Inferior parietal cortex (tissue), 1 donor: ENCODE results near the gene SEC22A.

Experiments used
- DNase-seq: peaks from one replicate; pipeline ENCODE4 v3.0.0-alpha.2; 2016; ENCODE audit errors: extremely low spot score

Gene SEC22A

DNA sequence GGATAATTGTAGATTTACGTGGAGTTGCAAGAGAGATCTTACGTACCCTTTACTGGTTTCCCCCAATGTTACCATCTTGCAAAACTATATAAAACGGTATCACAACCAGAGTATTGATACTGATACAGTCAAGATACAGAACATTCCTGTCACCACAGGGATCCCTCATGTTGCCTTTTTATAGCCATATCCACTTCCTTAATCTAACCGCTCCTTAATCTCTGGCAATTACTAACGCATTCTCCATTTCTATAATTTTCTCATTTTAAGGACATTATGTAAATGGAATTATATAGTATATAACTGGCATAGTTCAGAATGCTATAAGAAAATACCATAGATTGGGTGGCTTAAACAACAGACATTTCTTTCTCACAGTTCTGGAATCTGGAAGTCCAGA lies 61.1 kb downstream of the SEC22A start:
- no peak for DNase-seq

DNA sequence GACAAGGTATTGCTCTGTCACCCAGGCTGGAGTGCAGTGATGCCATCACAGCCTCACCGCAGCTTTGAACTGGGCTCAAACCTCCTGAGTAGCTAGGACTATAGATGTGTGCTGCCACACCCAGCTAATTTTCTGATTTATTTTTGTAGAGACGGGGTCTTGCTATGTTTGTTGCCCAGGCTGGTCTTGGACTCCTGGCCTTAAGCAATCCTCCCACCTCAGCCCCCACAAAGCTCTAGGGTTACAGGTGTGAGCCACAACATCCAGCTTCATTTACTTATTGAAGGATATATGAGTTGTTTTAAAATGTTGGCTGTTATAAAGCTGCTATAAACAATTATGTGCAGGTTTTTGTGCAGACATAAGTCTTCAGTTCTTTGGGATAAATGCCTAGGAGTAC lies 62.2 kb downstream of the SEC22A start:
- no peak for DNase-seq

DNA sequence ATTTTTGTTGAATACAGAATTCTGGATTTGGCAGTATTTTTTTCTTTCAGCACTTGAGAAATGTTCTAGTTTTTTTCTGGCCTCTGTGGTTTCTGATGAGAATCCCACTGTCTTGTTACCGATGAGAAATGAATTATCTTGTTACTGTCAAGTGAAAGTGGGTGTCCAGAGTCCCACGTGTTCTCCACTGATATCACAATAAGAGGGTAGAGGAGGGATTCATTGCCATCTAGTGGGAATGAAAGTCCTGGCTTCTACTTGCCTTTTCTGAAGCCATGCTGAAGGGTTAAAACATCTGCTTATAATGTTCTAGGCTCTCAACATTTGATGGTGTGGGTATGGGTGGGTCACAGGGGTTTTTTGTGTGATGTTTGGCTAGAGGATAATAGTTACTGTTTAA lies 66.1 kb downstream of the SEC22A start:
- no peak for DNase-seq

- no peak for DNase-seq
These were observed 69.1 kb downstream of the SEC22A start for GRCh38 chr3:123270818-123271217.

GRCh38 chr3:123271466-123272159 lies 69.9 kb downstream of the SEC22A start:
- DNase-seq: no peak

GRCh38 chr3:123272547-123272946 lies 70.8 kb downstream of the SEC22A start:
- DNase-seq: no peak

DNA sequence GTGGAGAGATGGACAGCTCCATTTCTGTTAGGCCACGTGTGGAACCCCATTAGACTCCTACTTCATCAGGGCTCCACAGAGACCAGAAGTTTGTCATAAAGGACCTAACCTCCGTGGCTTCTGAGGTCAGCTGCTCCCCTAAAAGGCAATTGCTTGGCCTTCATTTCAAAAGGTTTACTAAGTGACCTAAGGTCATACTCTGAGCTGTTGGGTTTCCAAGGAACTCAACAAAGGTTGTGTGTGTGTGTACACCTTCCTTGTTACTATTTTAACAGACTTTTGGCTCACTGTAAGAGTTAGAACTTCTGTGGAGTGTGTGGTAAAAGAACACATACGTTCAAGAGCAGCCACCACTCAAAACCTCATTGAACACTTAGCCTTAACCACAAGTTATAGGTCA lies 73.9 kb downstream of the SEC22A start:
- DNase-seq: no peak

DNA sequence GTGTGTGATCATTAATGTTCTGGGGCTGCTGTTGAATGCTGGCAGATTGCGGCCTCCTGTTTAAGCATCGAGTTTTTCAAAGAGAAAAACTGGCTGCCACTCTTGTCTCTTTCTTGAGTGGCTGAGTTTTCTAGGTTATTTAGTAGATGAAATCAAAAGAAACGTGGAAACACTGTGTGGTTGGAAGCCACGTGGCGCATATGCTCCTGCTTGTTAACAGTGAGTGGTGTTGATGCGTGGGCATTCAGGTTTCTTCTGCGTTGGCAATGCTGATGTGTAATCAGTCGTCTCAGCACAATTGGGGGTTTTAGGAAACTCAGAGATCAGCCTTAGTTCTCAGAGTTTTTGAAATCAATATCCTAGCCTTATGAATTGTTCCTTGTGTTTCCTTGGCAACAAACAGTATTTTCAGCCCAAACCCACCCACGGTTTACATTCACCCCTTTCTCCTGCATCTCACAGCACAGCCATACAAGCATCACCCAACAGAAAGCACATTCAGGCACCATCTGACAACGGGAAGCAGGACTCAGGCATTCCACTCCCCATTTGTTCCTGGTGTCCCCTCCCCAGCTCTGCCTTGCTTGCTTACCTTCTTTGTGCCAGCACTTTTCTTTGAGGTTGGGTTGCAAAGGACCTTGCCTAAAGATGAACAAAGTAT lies 74.7 kb downstream of the SEC22A start:
- no peak for DNase-seq

GRCh38 chr3:123277106-123277505 lies 75.4 kb downstream of the SEC22A start:
- DNase-seq: no peak

- no peak for DNase-seq
These were observed 76.7 kb downstream of the SEC22A start for GRCh38 chr3:123278446-123278845.

- DNase-seq: no peak
These were observed 77.4 kb downstream of the SEC22A start for GRCh38 chr3:123279121-123279520.

GRCh38 chr3:123281406-123281805 lies 79.7 kb downstream of the SEC22A start:
- no peak for DNase-seq

DNA sequence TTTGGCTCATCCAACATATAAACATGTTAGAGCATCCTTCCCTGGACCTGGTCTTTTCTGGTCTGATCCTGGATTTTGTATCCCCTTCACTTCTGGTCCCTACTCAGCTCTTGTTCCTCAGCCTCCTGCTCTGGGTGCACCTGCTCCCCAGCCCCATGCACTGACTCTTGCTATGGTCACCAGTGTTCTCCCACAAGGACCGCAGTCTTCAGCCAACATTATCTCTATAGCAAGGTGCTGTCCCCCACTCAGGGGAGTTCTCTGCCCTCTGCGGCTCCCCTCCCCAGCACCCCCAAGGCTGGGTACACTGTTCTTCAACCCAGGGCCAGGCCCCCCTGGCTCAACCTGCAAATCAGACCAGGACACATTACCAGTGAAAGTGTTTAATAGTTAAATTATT lies 80.2 kb downstream of the SEC22A start:
- DNase-seq: no peak

- DNase-seq: no peak
These were observed 80.7 kb downstream of the SEC22A start for GRCh38 chr3:123282461-123282860.

GRCh38 chr3:123283074-123283473 lies 81.3 kb downstream of the SEC22A start:
- DNase-seq: no peak

DNA sequence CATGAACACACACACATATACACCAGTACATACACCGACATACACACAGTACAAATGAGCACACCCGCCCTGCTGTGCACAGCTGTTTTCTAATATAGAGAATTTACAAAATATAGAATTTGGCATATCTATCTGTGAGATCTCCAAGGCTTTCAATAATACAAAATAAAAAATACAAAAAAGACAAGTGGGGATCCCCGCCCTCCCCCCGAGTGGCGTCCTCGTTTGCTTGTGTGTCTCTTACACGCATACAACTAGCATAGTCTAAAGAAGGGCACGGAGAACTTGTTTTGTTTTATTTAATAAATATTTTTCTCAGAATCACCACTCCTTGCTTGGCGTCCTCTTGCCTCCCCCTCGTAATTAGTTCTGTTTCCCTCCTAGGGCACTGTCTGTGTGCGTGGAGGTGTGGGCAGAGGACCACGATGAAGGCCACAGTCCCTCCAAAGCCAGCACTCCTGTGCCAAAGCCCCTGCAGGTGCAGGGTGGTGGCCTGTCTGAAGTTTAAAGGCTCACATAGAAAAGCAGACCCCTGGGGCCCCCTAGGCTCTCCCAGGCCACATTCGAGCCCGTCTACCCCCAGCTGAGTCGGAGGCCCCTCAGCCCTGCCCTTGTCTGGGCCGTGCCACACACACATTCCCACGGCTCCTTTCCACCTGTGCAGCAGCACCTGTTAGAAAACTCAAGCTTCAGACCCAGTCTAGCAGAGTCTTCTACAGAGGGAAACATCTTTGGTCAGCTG lies 82.1 kb downstream of the SEC22A start:
- DNase-seq: no peak

DNA sequence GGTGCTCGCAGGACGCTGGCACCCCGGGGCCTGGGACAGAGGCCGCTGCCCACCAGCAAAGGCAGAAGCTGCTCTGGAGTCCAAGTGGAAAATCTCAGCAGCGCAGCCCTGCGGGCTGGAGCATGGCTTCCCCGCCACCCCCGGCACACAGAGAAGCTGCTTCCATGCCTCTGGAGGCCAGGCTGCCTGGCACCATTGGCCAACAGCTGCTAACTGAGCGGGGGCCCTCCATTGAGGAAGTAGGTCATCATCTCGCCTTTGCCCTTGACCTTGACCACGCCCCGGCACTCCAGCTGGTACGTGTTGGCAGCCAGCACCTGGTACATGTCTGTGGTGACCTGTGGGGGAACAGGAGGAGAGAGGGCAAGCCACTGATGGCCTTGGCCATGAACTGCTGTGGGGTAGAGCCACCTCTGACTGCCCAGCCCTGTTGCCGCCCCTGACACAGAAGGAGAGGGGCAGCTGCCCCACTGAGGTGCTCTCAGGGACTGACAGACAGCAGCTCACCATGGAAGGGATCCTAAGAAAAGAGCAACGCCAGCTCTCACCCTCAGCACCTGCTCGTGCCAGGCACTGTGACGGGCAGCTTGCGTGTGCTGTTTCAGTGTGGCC lies 82.8 kb downstream of the SEC22A start:
- no peak for DNase-seq

- DNase-seq: no peak
These were observed 83.3 kb downstream of the SEC22A start for GRCh38 chr3:123285066-123285465.

- DNase-seq: no peak
These were observed 83.7 kb downstream of the SEC22A start for GRCh38 chr3:123285479-123285878.

DNA sequence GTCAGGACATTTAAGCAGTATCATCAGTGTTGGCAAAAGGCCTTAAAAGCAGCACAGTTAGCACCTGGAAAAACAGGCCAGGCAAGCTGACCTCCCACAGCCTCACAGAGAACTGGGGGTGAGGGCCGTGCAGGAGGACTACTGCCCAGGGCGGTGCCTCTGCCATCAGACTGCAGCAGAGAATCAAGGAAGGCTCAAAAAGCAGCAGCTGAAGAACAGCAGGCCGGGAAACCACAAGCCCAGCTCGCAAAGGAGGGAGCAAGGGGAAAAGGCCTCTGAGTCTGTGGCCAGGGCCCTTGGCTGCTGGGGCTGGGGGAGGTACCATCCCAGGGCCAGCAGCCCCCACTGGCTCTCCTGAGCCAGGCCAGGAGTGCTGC lies 84.2 kb downstream of the SEC22A start:
- DNase-seq: no peak

- DNase-seq: no peak
These were observed 84.7 kb downstream of the SEC22A start for GRCh38 chr3:123286308-123287023.
